Esophagus (tissue), 2 donors: ENCODE results near the gene STAT6. TPM values are rescaled to one million over a fixed set of nuclear protein-coding genes. Genes with fewer than 3 reads are reported as not detected.
A peak's percentile ranks its signal among the peaks of the same experiment; 100 is the strongest.

Experiments used
- H3K27ac ChIP-seq, 2 donors: one replicate each; pipeline ENCODE4 v1.5.1; 2013; ENCODE audit warnings: low read depth in 2 of 2, mild to moderate bottlenecking in 2 of 2, inconsistent platforms in 1 of 2, low read length in 1 of 2, moderate library complexity in 1 of 2
- H3K27me3 ChIP-seq, 2 donors: one replicate each; pipeline ENCODE4 v1.6.1; 2013; ENCODE audit warnings: low read length in 2 of 2, control low read depth in 1 of 2, mild to moderate bottlenecking in 1 of 2; ENCODE audit not compliant: insufficient read depth in 2 of 2, control insufficient read depth in 1 of 2
- H3K36me3 ChIP-seq, 2 donors: one replicate each; pipeline ENCODE4 v1.6.1; 2013; ENCODE audit warnings: low read length in 1 of 2; ENCODE audit not compliant: control insufficient read depth in 2 of 2, insufficient read depth in 2 of 2
- H3K4me1 ChIP-seq, 2 donors: one replicate each; pipeline ENCODE4 v1.6.1; 2013; ENCODE audit warnings: low read length in 1 of 2; ENCODE audit not compliant: control insufficient read depth in 2 of 2, insufficient read depth in 2 of 2
- H3K4me3 ChIP-seq, 2 donors: one replicate each; pipeline ENCODE4 v1.5.1; 2013; ENCODE audit warnings: low read length in 2 of 2, mild to moderate bottlenecking in 2 of 2, low read depth in 1 of 2, moderate library complexity in 1 of 2
- H3K9me3 ChIP-seq, 2 donors: one replicate each; pipeline ENCODE4 v1.6.1; 2013; ENCODE audit warnings: mild to moderate bottlenecking in 2 of 2, low read depth in 1 of 2, low read length in 1 of 2, moderate library complexity in 1 of 2; ENCODE audit not compliant: control insufficient read depth in 2 of 2, insufficient read depth in 1 of 2
- WGBS, 2 donors: extraction: QIAGEN DNeasy Blood & Tissue Kit; methylation state at CpG; one replicate each; pipeline ENCODE4 v1.1.7; 2013; 5-methylcytosine and 5-hydroxymethylcytosine counted together
- polyA plus RNA-seq, 2 donors: library from polyadenylated mRNA; stranded (reverse); fragments of 200-250 nt; gene quantifications; one replicate each; pipeline ENCODE4 v1.2.3, GENCODE V29; 2013
- donor health status: healthy with polysubstance abuse.
- donor health status: Bipolar disorder and iron deficiency.

STAT6 gene
- polyA plus RNA-seq, 2 donors, result 101 to 145 TPM

DNA sequence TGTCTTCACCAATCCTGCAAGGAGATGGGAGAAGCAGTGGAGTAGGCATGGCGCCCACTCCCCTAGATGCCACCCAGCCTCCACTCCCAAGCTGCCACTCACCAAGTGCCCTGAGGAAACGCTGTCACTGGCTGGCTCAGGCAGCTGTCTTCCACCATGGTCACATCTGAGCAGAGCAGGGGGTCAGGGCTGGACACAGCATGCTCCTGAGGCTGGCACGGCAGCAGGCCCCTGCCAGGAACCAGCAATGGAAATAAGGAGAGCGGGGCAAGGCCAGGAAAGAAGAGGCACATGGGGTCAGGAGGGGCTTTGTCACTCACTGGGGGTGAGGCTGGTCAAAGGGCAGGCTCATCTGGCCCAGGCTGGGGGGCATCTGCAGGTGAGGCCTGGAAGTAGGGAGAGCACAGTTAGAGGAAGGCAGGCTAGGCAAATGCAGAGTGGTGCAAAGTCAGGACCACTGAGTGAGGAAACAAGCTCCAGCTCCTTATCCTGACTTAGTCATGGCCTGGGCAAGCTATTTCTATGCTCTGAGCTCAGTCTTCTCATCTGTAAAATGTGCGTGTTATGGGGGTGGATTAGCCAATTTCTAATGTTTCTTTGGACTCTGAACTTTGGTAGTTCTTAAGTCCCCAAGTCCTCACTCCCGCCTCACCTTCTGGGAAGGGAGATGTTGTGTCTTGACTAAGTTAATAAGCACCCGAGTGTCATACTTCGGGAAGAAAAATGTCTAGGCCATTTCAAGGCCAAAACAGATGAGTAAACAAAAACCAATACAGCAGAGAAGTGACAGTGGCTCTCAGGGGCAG is 14.2 kb downstream of the STAT6 start:
- 67 to 81% methylated on average over 8 of the region's 8 CpGs for WGBS, 2 donors
- H3K4me1 ChIP-seq, result peaks cover 5 to 40% of the 10 kb centered on the region in 2 donors
- H3K36me3 ChIP-seq, result peaks cover 7 to 36% of the 10 kb centered on the region in 2 donors
- H3K27ac ChIP-seq, result peak overlapping the region; percentile 69 to 95
- no peaks in the 10 kb centered on the region for H3K9me3 ChIP-seq
- no peak overlapping the region for H3K4me3 ChIP-seq
- H3K27me3 ChIP-seq, result no peaks in the 10 kb centered on the region

- peaks cover 5 to 43% of the 10 kb centered on the region in 2 donors for H3K4me1 ChIP-seq
- H3K4me3 ChIP-seq, result no peak overlapping the region
- no peaks in the 10 kb centered on the region for H3K27me3 ChIP-seq
- H3K27ac ChIP-seq, result peak overlapping the region; percentile 79 to 95
- no peaks in the 10 kb centered on the region for H3K9me3 ChIP-seq
- WGBS, 2 donors, result 43 to 77% methylated on average over 6 of the region's 6 CpGs
- H3K36me3 ChIP-seq, result peaks cover 9 to 37% of the 10 kb centered on the region in 2 donors
Observed at GRCh38 chr12:57096099-57096572, 15.0 kb downstream of the STAT6 start.

DNA sequence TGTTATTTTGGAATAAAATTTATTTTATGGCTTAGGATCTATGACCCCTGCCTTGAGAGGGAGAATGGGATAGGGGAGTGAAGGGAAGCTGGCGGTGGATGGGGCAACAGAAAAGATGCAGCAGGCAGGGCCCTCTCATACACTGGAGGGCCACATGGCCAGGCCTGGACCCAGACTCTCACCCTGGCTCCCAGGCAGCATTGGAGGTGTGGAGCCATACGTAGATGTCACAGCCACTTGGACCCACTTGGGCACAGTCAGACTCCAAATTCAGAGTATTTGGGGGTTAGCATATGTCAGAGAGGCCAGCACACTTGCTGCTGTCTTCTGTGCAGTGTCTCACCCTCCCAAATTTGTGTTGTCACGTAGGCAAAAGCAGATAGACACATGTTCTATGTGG is 15.7 kb downstream of the STAT6 start:
- Histone ChIP-seq H3K4me1 (peaks cover 7 to 50% of the 10 kb centered on the region in 2 donors), H3K9me3 (no peaks in the 10 kb centered on the region), H3K27ac (peak overlapping the region; percentile 79 to 95), H3K27me3 (no peaks in the 10 kb centered on the region), H3K4me3 (no peak overlapping the region), H3K36me3 (peaks cover 9 to 40% of the 10 kb centered on the region in 2 donors)
- WGBS, 2 donors, result 52 to 74% methylated on average over 3 of the region's 3 CpGs

DNA sequence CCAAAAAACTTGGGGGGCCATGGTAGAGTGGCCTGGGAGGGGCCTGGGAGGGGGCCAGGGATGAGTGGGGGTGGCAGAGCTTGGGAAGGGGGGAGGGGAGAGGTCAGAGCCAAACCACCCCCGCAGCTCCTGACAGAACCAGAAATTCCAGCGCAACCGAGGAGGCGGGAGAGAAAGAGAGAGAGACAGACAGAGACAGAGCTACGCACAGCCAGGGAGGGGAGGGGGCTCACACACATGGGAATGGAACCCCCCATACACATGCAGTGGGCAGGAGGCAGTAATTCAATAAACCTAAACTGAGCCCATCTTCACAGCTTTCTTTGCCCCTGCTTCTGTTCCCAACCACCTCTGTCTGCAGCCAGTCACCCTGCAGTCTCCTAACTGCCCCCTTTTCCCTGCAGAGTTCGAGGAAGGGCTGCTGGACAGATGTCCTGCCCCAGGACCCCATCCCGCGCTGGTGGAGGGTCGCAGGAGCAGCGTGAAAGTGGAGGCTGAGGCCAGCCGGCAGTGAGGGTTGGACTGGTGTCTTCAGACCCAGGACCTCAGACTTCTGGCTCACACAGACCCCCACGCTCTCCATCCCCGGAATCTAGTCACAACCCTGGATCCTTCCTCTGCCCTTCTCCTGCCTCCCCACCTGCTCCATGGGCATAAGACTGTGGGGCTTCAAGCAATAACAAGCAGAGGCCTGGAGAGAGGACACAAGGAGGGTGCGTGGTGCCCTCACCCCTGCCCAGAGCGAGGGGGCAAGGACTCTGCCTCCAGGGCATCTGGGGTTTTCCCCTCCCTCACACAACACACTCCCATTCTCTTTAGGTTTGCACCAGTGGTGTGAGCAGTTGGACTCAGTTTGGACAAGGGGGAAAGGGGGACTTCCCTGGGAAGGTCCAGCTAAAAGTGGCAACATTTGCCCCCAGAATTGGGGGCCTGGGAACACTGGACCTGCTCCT is 16.7 kb downstream of the STAT6 start:
- Histone ChIP-seq H3K4me3 (no peak overlapping the region), H3K36me3 (peaks cover 3 to 36% of the 10 kb centered on the region in 2 donors), H3K27me3 (no peaks in the 10 kb centered on the region), H3K4me1 (peaks cover 7 to 45% of the 10 kb centered on the region in 2 donors), H3K27ac (peak overlapping the region; percentile 79 to 95), H3K9me3 (no peaks in the 10 kb centered on the region)
- WGBS, 2 donors, result 37 to 50% methylated on average over 15 of the region's 15 CpGs

DNA sequence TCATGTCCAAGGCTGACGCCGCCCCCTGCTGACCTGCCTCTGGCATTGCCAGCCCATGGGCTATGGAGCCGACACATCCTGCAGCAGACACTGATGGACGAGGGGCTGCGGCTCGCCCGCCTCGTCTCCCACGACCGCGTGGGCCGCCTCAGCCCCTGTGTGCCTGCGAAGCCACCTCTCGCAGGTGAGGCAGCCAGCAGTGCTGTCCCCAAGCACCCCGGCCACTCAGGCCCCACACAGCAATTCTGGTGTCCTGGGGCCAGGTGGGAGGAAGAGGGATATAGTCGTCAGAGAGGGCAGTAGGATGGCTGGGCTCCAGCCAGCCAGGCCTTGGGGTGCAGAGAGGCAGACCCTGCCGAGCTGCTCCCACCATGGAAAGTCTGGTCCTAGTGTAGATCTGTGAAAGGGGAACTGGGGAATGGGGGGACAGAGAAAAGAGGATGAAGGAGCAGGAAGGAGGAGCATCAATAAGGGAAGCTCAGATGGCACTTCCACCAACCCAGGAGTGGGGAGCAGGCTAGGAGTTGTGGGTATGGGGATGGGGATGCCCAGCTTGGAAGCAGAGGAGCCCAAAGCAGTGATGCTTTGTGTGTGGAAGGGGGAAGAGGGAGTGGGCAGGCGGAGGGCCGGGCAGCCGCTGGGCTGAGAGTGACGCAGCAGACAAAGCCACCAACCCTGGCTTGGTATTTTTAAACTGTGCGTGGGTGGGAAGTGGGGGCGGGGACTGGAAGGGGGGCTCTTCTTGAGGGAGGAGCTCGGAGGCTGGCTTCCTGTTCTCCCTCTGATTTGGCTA is 17.6 kb downstream of the STAT6 start:
- Histone ChIP-seq H3K27ac (peak overlapping the region; percentile 79 to 95), H3K4me3 (peak overlapping the region in 1 of 2 donors; percentile 1), H3K9me3 (no peaks in the 10 kb centered on the region), H3K36me3 (peaks cover 3 to 27% of the 10 kb centered on the region in 2 donors), H3K4me1 (peaks cover 7 to 40% of the 10 kb centered on the region in 2 donors), H3K27me3 (no peaks in the 10 kb centered on the region)
- WGBS, 2 donors, result 28 to 38% methylated on average over 24 of the region's 24 CpGs

GRCh38 chr12:57092876-57093414 is 18.2 kb downstream of the STAT6 start:
- WGBS, 2 donors, result 68 to 73% methylated on average over 4 of the region's 4 CpGs
- Histone ChIP-seq H3K36me3 (peaks cover 3 to 22% of the 10 kb centered on the region in 2 donors), H3K27me3 (no peaks in the 10 kb centered on the region), H3K9me3 (no peaks in the 10 kb centered on the region), H3K27ac (peak overlapping the region; percentile 79 to 95), H3K4me1 (peaks cover 7 to 39% of the 10 kb centered on the region in 2 donors), H3K4me3 (no peak overlapping the region)

- WGBS, 2 donors, result 60 to 63% methylated on average over 5 of the region's 5 CpGs
- no peaks in the 10 kb centered on the region for H3K9me3 ChIP-seq
- peak overlapping the region; percentile 79 to 95 for H3K27ac ChIP-seq
- peaks cover 7 to 39% of the 10 kb centered on the region in 2 donors for H3K4me1 ChIP-seq
- H3K4me3 ChIP-seq, result no peak overlapping the region
- no peaks in the 10 kb centered on the region for H3K27me3 ChIP-seq
- peaks cover 3 to 22% of the 10 kb centered on the region in 2 donors for H3K36me3 ChIP-seq
Observed at GRCh38 chr12:57092529-57092862, 18.7 kb downstream of the STAT6 start.

DNA sequence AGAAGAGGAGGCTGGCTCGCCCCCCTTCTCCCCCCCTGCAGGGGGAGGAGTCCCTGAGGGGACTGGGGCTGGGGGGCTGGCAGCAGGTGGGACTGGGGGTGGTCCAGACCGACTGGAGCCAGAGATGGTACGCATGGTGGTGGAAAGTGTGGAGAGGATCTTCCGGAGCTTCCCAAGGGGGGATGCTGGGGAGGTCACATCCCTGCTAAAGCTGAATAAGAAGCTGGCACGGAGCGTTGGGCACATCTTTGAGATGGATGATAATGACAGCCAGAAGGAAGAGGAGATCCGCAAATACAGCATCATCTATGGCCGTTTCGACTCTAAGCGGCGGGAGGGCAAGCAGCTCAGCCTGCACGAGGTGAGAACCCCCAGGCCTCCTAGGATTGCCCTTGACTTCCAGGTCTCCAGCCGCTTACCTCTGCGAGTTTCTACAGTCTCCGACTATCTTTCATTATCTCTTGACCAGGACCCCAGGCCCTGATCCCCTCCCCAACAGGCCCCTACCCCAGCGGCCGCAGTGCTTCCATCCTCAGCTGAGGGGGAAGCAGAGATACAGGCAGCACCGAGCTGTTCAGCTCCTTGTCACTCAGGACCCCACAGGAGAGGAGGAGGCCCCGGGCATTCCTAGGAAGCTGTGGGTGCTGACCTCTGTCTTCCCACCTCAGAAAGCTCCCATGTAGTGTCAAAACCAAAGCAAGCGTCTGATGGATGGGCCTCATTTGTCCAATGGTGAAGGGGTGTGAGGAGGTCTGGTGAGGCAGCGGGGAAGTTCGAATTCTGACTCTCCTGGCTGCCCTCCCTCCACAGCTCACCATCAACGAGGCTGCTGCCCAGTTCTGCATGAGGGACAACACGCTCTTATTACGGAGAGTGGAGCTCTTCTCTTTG is 19.3 kb downstream of the STAT6 start:
- H3K36me3 ChIP-seq, result peaks cover 3 to 20% of the 10 kb centered on the region in 2 donors
- H3K27ac ChIP-seq, result peak overlapping the region; percentile 18 to 65
- peaks cover 7 to 37% of the 10 kb centered on the region in 2 donors for H3K4me1 ChIP-seq
- WGBS, 2 donors, result 65 to 68% methylated on average over 24 to 25 of the region's 25 CpGs
- no peaks in the 10 kb centered on the region for H3K9me3 ChIP-seq
- no peaks in the 10 kb centered on the region for H3K27me3 ChIP-seq
- H3K4me3 ChIP-seq, result no peak overlapping the region
